HG02885 (cell line): ENCODE data around the gene CRYBG1.

Experiments used
- ATAC-seq: cut with Tn5 transposase; IDR thresholded peaks from one replicate; pipeline ENCODE4 v1.9.1; 2021; ENCODE audit warnings: mild to moderate bottlenecking; ENCODE audit not compliant: unreplicated experiment, poor library complexity

The CRYBG1 gene

GRCh38 chr6:106618324-106618723, 257.8 kb downstream of the CRYBG1 start:
- no peak for ATAC-seq

DNA sequence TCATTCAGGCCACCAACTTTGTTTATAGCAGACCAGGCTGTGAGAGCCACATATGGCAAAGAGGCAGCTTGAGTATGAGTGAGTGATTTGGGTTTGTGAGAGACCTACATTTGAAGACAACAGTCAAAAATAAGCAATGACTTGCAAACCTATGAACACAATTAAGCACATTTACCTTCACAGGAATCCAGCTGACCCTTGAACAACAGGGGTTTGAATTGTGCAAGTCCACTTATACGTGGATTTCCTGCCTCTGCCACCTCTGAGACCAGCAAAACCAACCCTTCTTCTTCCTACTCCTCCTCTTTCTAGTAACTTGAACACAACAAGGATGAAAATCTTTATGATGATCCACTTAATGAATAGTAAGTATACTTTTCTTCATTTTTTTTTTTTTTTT, 258.7 kb downstream of the CRYBG1 start:
- ATAC-seq, result no peak

- ATAC-seq, result no peak
These were observed 260.6 kb downstream of the CRYBG1 start for GRCh38 chr6:106620931-106621672.
